Skeletal muscle satellite cell (primary cell): ENCODE measurements around the gene PLP1.
"Not testable (repeated sequence)": the region's sequence is repeated elsewhere in the genome, so short reads cannot be mapped to it uniquely, and the experiment has no call there.

ENCODE experiments used
- H3K27me3 ChIP-seq: 2 replicates; pipeline ENCODE4 v1.7.0; 2013; ENCODE audit warnings: low read length; ENCODE audit not compliant: control insufficient read depth, insufficient read depth
- H3K36me3 ChIP-seq: 2 replicates; pipeline ENCODE4 v1.7.0; 2013; ENCODE audit warnings: mild to moderate bottlenecking, control low read depth, low read length; ENCODE audit not compliant: insufficient read depth
- H3K4me1 ChIP-seq: 2 replicates; pipeline ENCODE4 v1.7.0; 2013; ENCODE audit warnings: low read length; ENCODE audit not compliant: control insufficient read depth, insufficient read depth
- H3K4me2 ChIP-seq: 2 replicates; pipeline ENCODE4 v1.7.0; 2013; ENCODE audit warnings: mild to moderate bottlenecking, low read length
- H3K4me3 ChIP-seq: 2 replicates; pipeline ENCODE4 v1.7.0; 2013; ENCODE audit warnings: low read length
- H3K9ac ChIP-seq: 2 replicates; pipeline ENCODE4 v1.7.0; 2013; ENCODE audit warnings: mild to moderate bottlenecking, low read depth, low read length, moderate library complexity
- H3K9me3 ChIP-seq: replicated peaks from 2 replicates; pipeline ENCODE4 v1.7.0; 2013; ENCODE audit warnings: mild to moderate bottlenecking, control low read depth, low read length

PLP1 gene

GRCh38 chrX:103747163-103747562, 29.5 kb upstream of the PLP1 start:
- H3K4me2 ChIP-seq, result no peak overlapping the region
- peaks cover 19% of the 10 kb centered on the region for H3K27me3 ChIP-seq
- no peaks in the 10 kb centered on the region for H3K36me3 ChIP-seq
- H3K4me3 ChIP-seq, result no peak overlapping the region
- H3K4me1 ChIP-seq, result peaks cover 1% of the 10 kb centered on the region
- H3K9ac ChIP-seq, result no peak overlapping the region
- no peaks in the 10 kb centered on the region for H3K9me3 ChIP-seq

- no peaks in the 10 kb centered on the region for H3K4me1 ChIP-seq
- H3K4me3 ChIP-seq, result no peak overlapping the region
- no peaks in the 10 kb centered on the region for H3K36me3 ChIP-seq
- H3K4me2 ChIP-seq, result no peak overlapping the region
- H3K9ac ChIP-seq, result no peak overlapping the region
- H3K27me3 ChIP-seq, result peaks cover 25% of the 10 kb centered on the region
- H3K9me3 ChIP-seq, result peaks cover 4% of the 10 kb centered on the region
Measured at GRCh38 chrX:103754401-103754800, 22.2 kb upstream of the PLP1 start.

- Histone ChIP-seq H3K4me1 (no peaks in the 10 kb centered on the region), H3K4me2 (no peak overlapping the region), H3K36me3 (no peaks in the 10 kb centered on the region), H3K9ac (no peak overlapping the region), H3K27me3 (peaks cover 22% of the 10 kb centered on the region), H3K9me3 (peaks cover 4% of the 10 kb centered on the region), H3K4me3 (no peak overlapping the region)
Measured at GRCh38 chrX:103756736-103757135, 19.9 kb upstream of the PLP1 start.

- Histone ChIP-seq H3K36me3 (no peaks in the 10 kb centered on the region), H3K9me3 (peaks cover 4% of the 10 kb centered on the region), H3K4me1 (no peaks in the 10 kb centered on the region), H3K4me2 (no peak overlapping the region), H3K27me3 (peaks cover 16% of the 10 kb centered on the region), H3K4me3 (no peak overlapping the region), H3K9ac (no peak overlapping the region)
Measured at GRCh38 chrX:103758555-103758954, 18.1 kb upstream of the PLP1 start.

- not testable (repeated sequence) for H3K36me3 ChIP-seq, H3K4me3 ChIP-seq, H3K9me3 ChIP-seq, H3K4me1 ChIP-seq, H3K4me2 ChIP-seq, H3K9ac ChIP-seq
- H3K27me3 ChIP-seq, result peaks cover 11% of the 10 kb centered on the region
Measured at GRCh38 chrX:103763541-103763940, 13.1 kb upstream of the PLP1 start.

- not testable (repeated sequence) for H3K4me3 ChIP-seq
Measured at GRCh38 chrX:103766813-103767555, 9.7 kb upstream of the PLP1 start.

GRCh38 chrX:103773445-103773844, 3.2 kb upstream of the PLP1 start:
- no peak overlapping the region for H3K4me3 ChIP-seq
- H3K4me2 ChIP-seq, result no peak overlapping the region

More at GRCh38 chrX:103766813-103767555, 9.7 kb upstream of the PLP1 start:
- H3K4me2 ChIP-seq, H3K36me3 ChIP-seq, H3K9me3 ChIP-seq, H3K4me1 ChIP-seq, H3K9ac ChIP-seq: not testable (repeated sequence)
- peaks cover 11% of the 10 kb centered on the region for H3K27me3 ChIP-seq

GRCh38 chrX:103774070-103774642, 2.5 kb upstream of the PLP1 start:
- no peaks in the 10 kb centered on the region for H3K4me1 ChIP-seq
- H3K27me3 ChIP-seq, result peaks cover 28% of the 10 kb centered on the region
- H3K9me3 ChIP-seq, result no peaks in the 10 kb centered on the region
- H3K4me2 ChIP-seq, result no peak overlapping the region
- H3K4me3 ChIP-seq, result no peak overlapping the region
- H3K9ac ChIP-seq, result no peak overlapping the region
- H3K36me3 ChIP-seq, result no peaks in the 10 kb centered on the region

More at GRCh38 chrX:103773445-103773844, 3.2 kb upstream of the PLP1 start:
- H3K4me1 ChIP-seq, result no peaks in the 10 kb centered on the region
- H3K36me3 ChIP-seq, result no peaks in the 10 kb centered on the region
- peaks cover 28% of the 10 kb centered on the region for H3K27me3 ChIP-seq
- H3K9me3 ChIP-seq, result no peaks in the 10 kb centered on the region
- H3K9ac ChIP-seq, result no peak overlapping the region

- no peaks in the 10 kb centered on the region for H3K9me3 ChIP-seq
Measured at GRCh38 chrX:103779141-103779789, 2.6 kb downstream of the PLP1 start.

GRCh38 chrX:103780336-103781061, 3.9 kb downstream of the PLP1 start:
- Histone ChIP-seq H3K4me1 (no peaks in the 10 kb centered on the region), H3K36me3 (no peaks in the 10 kb centered on the region), H3K4me3 (no peak overlapping the region), H3K9me3 (no peaks in the 10 kb centered on the region), H3K4me2 (no peak overlapping the region), H3K9ac (no peak overlapping the region), H3K27me3 (peaks cover 23% of the 10 kb centered on the region)

More at GRCh38 chrX:103779141-103779789, 2.6 kb downstream of the PLP1 start:
- no peaks in the 10 kb centered on the region for H3K36me3 ChIP-seq
- no peak overlapping the region for H3K9ac ChIP-seq
- H3K27me3 ChIP-seq, result peaks cover 32% of the 10 kb centered on the region
- H3K4me1 ChIP-seq, result no peaks in the 10 kb centered on the region
- no peak overlapping the region for H3K4me2 ChIP-seq
- no peak overlapping the region for H3K4me3 ChIP-seq

- H3K27me3 ChIP-seq, result peaks cover 18% of the 10 kb centered on the region
- no peak overlapping the region for H3K9ac ChIP-seq
- H3K4me1 ChIP-seq, result no peaks in the 10 kb centered on the region
- H3K36me3 ChIP-seq, result no peaks in the 10 kb centered on the region
- no peak overlapping the region for H3K4me2 ChIP-seq
- no peaks in the 10 kb centered on the region for H3K9me3 ChIP-seq
- H3K4me3 ChIP-seq, result no peak overlapping the region
Measured at GRCh38 chrX:103781062-103781402, 4.4 kb downstream of the PLP1 start.
